Stomach (tissue), 9 donors: ENCODE data around the gene FGF12. TPM values are rescaled to one million over a fixed set of nuclear protein-coding genes. Genes with fewer than 3 reads are reported as not detected.

Experiments
- DNase-seq, 2 donors: peaks; one replicate each; pipeline versions ENCODE4 v3.0.0 to v3.0.0-alpha.2; 2013 to 2019
- H3K27ac ChIP-seq, 5 donors: fragments of 200-600 bp in 4 of 5; sonication (generic) in 4 of 5; one replicate each; pipeline ENCODE4 v1.5.1; 2013 to 2019; ENCODE audit warnings: mild to moderate bottlenecking in 1 of 5, moderate library complexity in 1 of 5
- H3K27me3 ChIP-seq, 3 donors: fragments of 200-600 bp; sonication (generic); one replicate each; pipeline ENCODE4 v1.5.1; 2017 to 2019; ENCODE audit warnings: mixed run types in 1 of 3
- H3K36me3 ChIP-seq, 4 donors: fragments of 200-600 bp; sonication (generic); 1 replicate in 3 of 4; 2 replicates in 1 of 4; pipeline ENCODE4 v1.5.1; 2016 to 2019
- H3K4me1 ChIP-seq, 4 donors: fragments of 200-600 bp; sonication (generic); one replicate each; pipeline ENCODE4 v1.5.1; 2016 to 2019
- H3K4me3 ChIP-seq, 4 donors: fragments of 200-600 bp; sonication (generic) in 3 of 4; one replicate each; pipeline ENCODE4 v1.5.1; 2016 to 2019; ENCODE audit warnings: mild to moderate bottlenecking in 1 of 4
- H3K9me3 ChIP-seq, 4 donors: fragments of 200-600 bp; sonication (generic); one replicate each; pipeline ENCODE4 v1.5.1; 2016 to 2019
- EP300 ChIP-seq: sonication (generic); formaldehyde crosslinking; IDR thresholded peaks from one replicate; pipeline ENCODE4 v1.6.1; 2017; ENCODE audit warnings: antibody characterized with exemption
- POLR2A ChIP-seq, 4 donors: fragments of 450-650 bp; IDR thresholded peaks; one replicate each; pipeline ENCODE4 v1.6.1; 2016; ENCODE audit warnings: antibody characterized with exemption in 4 of 4, control low read depth in 2 of 4, mild to moderate bottlenecking in 1 of 4, moderate library complexity in 1 of 4
- POLR2AphosphoS5 ChIP-seq, 3 donors: sonication (generic); formaldehyde crosslinking; IDR thresholded peaks; one replicate each; pipeline ENCODE4 v1.6.1; 2016; ENCODE audit warnings: antibody characterized with exemption in 3 of 3
- WGBS, 5 donors: extraction: QIAGEN DNeasy Blood & Tissue Kit in 3 of 5; methylation state at CpG; one replicate each; pipeline versions ENCODE4 v1.1.5 to v1.1.7; 2013 to 2018; 5-methylcytosine and 5-hydroxymethylcytosine counted together
- intact Hi-C: fragments of 100-400 bp; cut with DNase I; formaldehyde crosslinking; loops from one replicate; pipeline ENCODE4 v1.15.1; 2023; ENCODE audit warnings: low total_unique reads
- polyA plus RNA-seq, 3 donors: library from polyadenylated mRNA; stranded (reverse); fragments of 200-250 nt; gene quantifications; one replicate each; pipeline ENCODE4 v1.2.3, GENCODE V29; 2013
- total RNA-seq, 5 donors: library from RNA; depleted of rRNA; stranded (reverse); fragments of >200 nt; gene quantifications; one replicate each; pipeline versions ENCODE4 v1.1.0 to v1.2.3, GENCODE V29; 2014 to 2016
- TF ChIP-seq, protein P1 (sequence below), 7 experiments: fragments of 450-650 bp in 4 of 7; fragments of 200-600 bp in 3 of 7; sonication (generic) in 3 of 7; IDR thresholded peaks; one replicate each; pipeline ENCODE4 v1.5.1; 2016 to 2019; ENCODE audit warnings: antibody characterized with exemption in 7 of 7, control low read depth in 2 of 7, mild to moderate bottlenecking in 1 of 7
- donor health status: healthy with polysubstance abuse.
- donor health status: Bipolar disorder and iron deficiency.
- donor health status: healthy.

FGF12 gene
- total and polyA plus RNA-seq, 8 donors, result 0.45 to 5.0 (median 0.88) TPM; not detected in 1

DNA sequence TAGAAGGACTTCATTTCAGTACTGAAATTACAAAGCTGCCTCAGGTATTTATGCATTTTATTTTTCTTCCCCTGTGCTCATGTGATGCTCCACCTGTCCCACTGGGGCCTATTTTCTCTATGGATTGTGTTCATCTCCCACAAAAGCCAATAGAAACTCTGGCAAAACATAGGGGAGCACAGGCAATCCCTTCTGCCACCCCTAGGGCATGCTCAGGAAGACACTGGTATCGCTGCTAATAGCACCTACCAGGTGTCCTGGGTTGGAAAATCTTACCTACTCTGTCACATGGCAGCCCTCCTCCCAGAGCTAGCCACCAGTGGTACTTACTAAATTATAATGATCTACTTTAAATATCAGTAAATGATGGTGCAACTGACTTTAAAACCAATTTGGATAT is 427.4 kb downstream of the FGF12 start:
- no peak overlapping the region for H3K27ac ChIP-seq
- H3K4me1 ChIP-seq, result no peaks in the 10 kb centered on the region
- no peak overlapping the region for H3K4me3 ChIP-seq
- no peak for DNase-seq
- TF ChIP-seq POLR2A (IDR thresholded peaks at IDR 0.05) (no peak), POLR2AphosphoS5 (IDR thresholded peaks at IDR 0.05) (no peak), EP300 (no peak)
- TF ChIP-seq, protein P1, sequence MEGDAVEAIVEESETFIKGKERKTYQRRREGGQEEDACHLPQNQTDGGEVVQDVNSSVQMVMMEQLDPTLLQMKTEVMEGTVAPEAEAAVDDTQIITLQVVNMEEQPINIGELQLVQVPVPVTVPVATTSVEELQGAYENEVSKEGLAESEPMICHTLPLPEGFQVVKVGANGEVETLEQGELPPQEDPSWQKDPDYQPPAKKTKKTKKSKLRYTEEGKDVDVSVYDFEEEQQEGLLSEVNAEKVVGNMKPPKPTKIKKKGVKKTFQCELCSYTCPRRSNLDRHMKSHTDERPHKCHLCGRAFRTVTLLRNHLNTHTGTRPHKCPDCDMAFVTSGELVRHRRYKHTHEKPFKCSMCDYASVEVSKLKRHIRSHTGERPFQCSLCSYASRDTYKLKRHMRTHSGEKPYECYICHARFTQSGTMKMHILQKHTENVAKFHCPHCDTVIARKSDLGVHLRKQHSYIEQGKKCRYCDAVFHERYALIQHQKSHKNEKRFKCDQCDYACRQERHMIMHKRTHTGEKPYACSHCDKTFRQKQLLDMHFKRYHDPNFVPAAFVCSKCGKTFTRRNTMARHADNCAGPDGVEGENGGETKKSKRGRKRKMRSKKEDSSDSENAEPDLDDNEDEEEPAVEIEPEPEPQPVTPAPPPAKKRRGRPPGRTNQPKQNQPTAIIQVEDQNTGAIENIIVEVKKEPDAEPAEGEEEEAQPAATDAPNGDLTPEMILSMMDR (IDR thresholded peaks at IDR 0.05), result no peak
- H3K36me3 ChIP-seq, result no peaks in the 10 kb centered on the region
- 95 to 100% (median 97%) methylated on average over 1 of the region's 1 CpG for WGBS, 5 donors
- no peaks in the 10 kb centered on the region for H3K27me3 ChIP-seq
- intact Hi-C loops, result no loop called here
- H3K9me3 ChIP-seq, result no peaks in the 10 kb centered on the region

DNA sequence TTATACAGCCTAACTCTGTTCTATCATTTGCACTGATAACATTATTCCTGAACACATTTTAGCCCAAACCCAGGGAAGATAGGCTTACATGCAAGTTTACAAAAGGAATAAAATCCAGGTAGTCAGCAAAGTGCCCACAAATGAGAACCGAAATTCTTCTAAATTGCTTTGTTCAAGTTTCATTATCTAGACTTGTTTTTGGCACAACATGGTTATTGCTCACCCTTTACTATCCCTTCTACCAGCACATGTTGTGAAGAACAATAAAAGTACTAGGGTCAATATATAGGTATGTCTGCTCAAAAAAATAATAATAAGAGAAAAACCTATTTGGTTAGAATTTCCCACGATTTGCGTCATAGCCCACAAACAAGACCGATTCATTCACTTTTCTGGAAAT is 430.5 kb downstream of the FGF12 start:
- no peak overlapping the region for H3K4me3 ChIP-seq
- 92 to 94% (median 93%) methylated on average over 4 of the region's 4 CpGs for WGBS, 5 donors
- DNase-seq, result no peak
- H3K9me3 ChIP-seq, result no peaks in the 10 kb centered on the region
- TF ChIP-seq EP300 (no peak), POLR2AphosphoS5 (IDR thresholded peaks at IDR 0.05) (no peak), POLR2A (IDR thresholded peaks at IDR 0.05) (no peak)
- TF ChIP-seq, protein P1 (IDR thresholded peaks at IDR 0.05), result no peak
- intact Hi-C loops, result no loop called here
- no peak overlapping the region for H3K27ac ChIP-seq
- no peaks in the 10 kb centered on the region for H3K36me3 ChIP-seq
- H3K27me3 ChIP-seq, result no peaks in the 10 kb centered on the region
- no peaks in the 10 kb centered on the region for H3K4me1 ChIP-seq

- WGBS, 5 donors, result 83 to 94% (median 90%) methylated on average over 2 of the region's 2 CpGs
- Histone ChIP-seq H3K27ac (no peak overlapping the region), H3K36me3 (no peaks in the 10 kb centered on the region), H3K4me1 (no peaks in the 10 kb centered on the region), H3K4me3 (no peak overlapping the region), H3K27me3 (no peaks in the 10 kb centered on the region), H3K9me3 (no peaks in the 10 kb centered on the region)
- DNase-seq, result no peak
- intact Hi-C loops, result no loop called here
- no peak for TF ChIP-seq POLR2AphosphoS5 (IDR thresholded peaks at IDR 0.05)
- TF ChIP-seq, protein P1 (IDR thresholded peaks at IDR 0.05), result no peak
These were observed 442.8 kb downstream of the FGF12 start for GRCh38 chr3:192284443-192285072.

- Histone ChIP-seq H3K27ac (no peak overlapping the region), H3K4me3 (no peak overlapping the region), H3K36me3 (no peaks in the 10 kb centered on the region), H3K27me3 (no peaks in the 10 kb centered on the region), H3K9me3 (no peaks in the 10 kb centered on the region), H3K4me1 (no peaks in the 10 kb centered on the region)
- 49 to 63% (median 62%) methylated on average over 6 of the region's 6 CpGs for WGBS, 5 donors
- intact Hi-C loops, result no loop called here
- TF ChIP-seq POLR2A (IDR thresholded peaks at IDR 0.05) (no peak), EP300 (no peak)
- TF ChIP-seq, protein P1 (IDR thresholded peaks at IDR 0.05), result no peak
- peak in 1 of 2 donors; percentile 6 for DNase-seq
These were observed 446.0 kb downstream of the FGF12 start for GRCh38 chr3:192281207-192281880.
